IPS-20b (cell line): ENCODE data around the gene PTPA.
"Not testable (repeated sequence)": the region's sequence is repeated elsewhere in the genome, so short reads cannot be mapped to it uniquely, and the experiment has no call there.

ENCODE experiments used
- H3K27ac ChIP-seq: one replicate; pipeline ENCODE4 v1.5.1; 2013; ENCODE audit warnings: low read length
- H3K27me3 ChIP-seq: 2 replicates; pipeline ENCODE4 v1.6.1; 2013; ENCODE audit warnings: mild to moderate bottlenecking, low read length, inconsistent platforms; ENCODE audit not compliant: insufficient read depth
- H3K36me3 ChIP-seq: 2 replicates; pipeline ENCODE4 v1.6.1; 2013; ENCODE audit warnings: low read depth, mild to moderate bottlenecking, inconsistent platforms, low read length, moderate library complexity; ENCODE audit not compliant: insufficient read depth
- H3K4me1 ChIP-seq: 2 replicates; pipeline ENCODE4 v1.6.1; 2013; ENCODE audit warnings: mild to moderate bottlenecking, control low read depth, inconsistent platforms, low read length, moderate library complexity; ENCODE audit not compliant: insufficient read depth
- H3K4me3 ChIP-seq: 2 replicates; pipeline ENCODE4 v1.5.1; 2013; ENCODE audit warnings: mild to moderate bottlenecking, low read length, inconsistent platforms
- H3K9ac ChIP-seq: 2 replicates; pipeline ENCODE4 v1.6.1; 2013; ENCODE audit warnings: low read depth, mild to moderate bottlenecking, inconsistent platforms, low read length, moderate library complexity
- H3K9me3 ChIP-seq: 2 replicates; pipeline ENCODE4 v1.6.1; 2013; ENCODE audit warnings: mild to moderate bottlenecking, low read depth, low read length, inconsistent platforms; ENCODE audit not compliant: insufficient read depth

PTPA gene

GRCh38 chr9:129151469-129151868, 40.3 kb downstream of the PTPA start:
- Histone ChIP-seq H3K4me1 (peaks cover 2% of the 10 kb centered on the region), H3K9me3 (no peaks in the 10 kb centered on the region), H3K4me3 (no peak overlapping the region), H3K9ac (no peak overlapping the region), H3K27me3 (no peaks in the 10 kb centered on the region), H3K27ac (no peak overlapping the region), H3K36me3 (peaks cover 21% of the 10 kb centered on the region; the same call in 1 of the 2 replicates)

- Histone ChIP-seq H3K4me3 (no peak overlapping the region), H3K9ac (no peak overlapping the region; the same call in 1 of the 2 replicates), H3K9me3 (no peaks in the 10 kb centered on the region), H3K36me3 (peaks cover 7% of the 10 kb centered on the region; the same call in 1 of the 2 replicates), H3K27ac (no peak overlapping the region), H3K4me1 (no peaks in the 10 kb centered on the region), H3K27me3 (no peaks in the 10 kb centered on the region)
Measured at GRCh38 chr9:129154866-129155477, 43.8 kb downstream of the PTPA start.

DNA sequence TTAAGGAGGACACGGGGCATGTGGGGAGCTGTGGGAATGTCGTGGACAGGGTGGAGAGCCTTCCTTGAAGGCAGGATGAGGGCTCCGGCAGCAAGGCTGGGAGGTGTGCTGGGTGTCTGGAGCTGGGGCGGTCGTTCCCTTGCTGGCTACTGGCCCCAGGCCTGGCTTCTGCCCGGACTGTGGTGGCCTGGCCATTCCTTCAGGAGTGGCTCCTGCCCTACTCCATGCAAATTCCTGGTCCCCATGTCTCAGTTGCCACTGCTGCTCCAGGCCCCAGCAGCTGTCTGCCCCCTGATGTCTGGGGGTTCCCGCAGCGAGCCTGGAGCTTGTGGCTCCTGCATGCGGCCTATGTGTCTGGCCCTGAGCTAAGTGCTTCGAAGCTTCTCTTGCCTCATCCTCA, 44.9 kb downstream of the PTPA start:
- Histone ChIP-seq H3K27ac (no peak overlapping the region), H3K9me3 (no peaks in the 10 kb centered on the region), H3K4me1 (no peaks in the 10 kb centered on the region), H3K9ac (no peak overlapping the region), H3K27me3 (no peaks in the 10 kb centered on the region), H3K4me3 (no peak overlapping the region), H3K36me3 (peaks cover 7% of the 10 kb centered on the region; the same call in 1 of the 2 replicates)

DNA sequence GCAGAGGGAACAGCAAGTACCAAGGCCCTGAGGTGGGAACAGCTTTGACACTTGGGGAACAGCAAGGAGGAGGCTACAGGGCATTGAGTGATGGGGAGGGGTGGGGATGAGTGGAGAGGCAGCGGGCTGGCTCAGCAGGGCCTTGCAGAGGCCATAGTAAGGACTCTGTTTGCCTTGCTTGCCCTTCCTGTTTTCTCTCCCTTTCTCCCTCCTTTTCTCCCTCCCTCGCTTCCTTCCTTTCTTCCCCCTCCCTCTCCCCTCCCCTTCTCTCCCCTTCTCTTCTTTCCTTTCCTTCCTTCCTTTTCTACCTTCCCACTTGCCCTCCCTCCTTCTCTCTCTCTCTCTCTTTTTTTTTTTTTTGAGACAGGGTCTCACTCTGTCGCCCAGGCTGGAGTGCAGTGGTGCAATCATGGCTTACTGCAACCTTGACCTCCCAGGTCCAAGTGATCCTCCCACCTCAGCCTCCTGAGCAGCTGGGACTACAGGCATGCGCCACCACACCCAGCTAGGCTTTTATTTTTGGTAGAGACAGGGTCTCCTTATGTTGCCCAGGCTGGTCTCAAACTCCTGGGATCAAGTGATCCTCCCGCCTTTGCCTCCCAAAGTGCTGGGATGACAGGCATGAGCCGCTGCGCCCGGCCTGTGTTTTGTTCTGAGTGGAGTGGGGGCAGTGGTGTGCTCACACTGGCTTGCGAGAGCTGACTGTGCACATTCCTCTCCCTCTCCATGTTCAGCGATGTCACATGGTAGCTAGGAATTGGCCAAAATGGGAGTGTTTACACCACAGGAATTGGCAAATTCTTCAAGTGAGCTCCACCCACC, 49.7 kb downstream of the PTPA start:
- peaks cover 4% of the 10 kb centered on the region; the same call in 1 of the 2 replicates for H3K4me1 ChIP-seq
- H3K9ac ChIP-seq: no peak overlapping the region
- no peak overlapping the region for H3K27ac ChIP-seq
- no peaks in the 10 kb centered on the region for H3K27me3 ChIP-seq
- H3K36me3 ChIP-seq: no peaks in the 10 kb centered on the region
- no peaks in the 10 kb centered on the region for H3K9me3 ChIP-seq
- H3K4me3 ChIP-seq: no peak overlapping the region

- no peak overlapping the region for H3K4me3 ChIP-seq
- no peaks in the 10 kb centered on the region for H3K27me3 ChIP-seq
- H3K4me1 ChIP-seq: peaks cover 4% of the 10 kb centered on the region; the same call in 1 of the 2 replicates
- H3K27ac ChIP-seq: no peak overlapping the region
- H3K9me3 ChIP-seq: no peaks in the 10 kb centered on the region
- no peaks in the 10 kb centered on the region for H3K36me3 ChIP-seq
- H3K9ac ChIP-seq: no peak overlapping the region
Measured at GRCh38 chr9:129161534-129161837, 50.3 kb downstream of the PTPA start.

GRCh38 chr9:129162497-129163197, 51.4 kb downstream of the PTPA start:
- no peaks in the 10 kb centered on the region for H3K9me3 ChIP-seq
- no peaks in the 10 kb centered on the region for H3K27me3 ChIP-seq
- H3K4me3 ChIP-seq: no peak overlapping the region
- peaks cover 12% of the 10 kb centered on the region for H3K4me1 ChIP-seq
- no peaks in the 10 kb centered on the region for H3K36me3 ChIP-seq
- no peak overlapping the region for H3K9ac ChIP-seq
- no peak overlapping the region for H3K27ac ChIP-seq

GRCh38 chr9:129163198-129163670, 52.0 kb downstream of the PTPA start:
- not testable (repeated sequence) for H3K27me3 ChIP-seq, H3K9me3 ChIP-seq, H3K36me3 ChIP-seq, H3K9ac ChIP-seq, H3K27ac ChIP-seq, H3K4me3 ChIP-seq
- peaks cover 17% of the 10 kb centered on the region for H3K4me1 ChIP-seq

DNA sequence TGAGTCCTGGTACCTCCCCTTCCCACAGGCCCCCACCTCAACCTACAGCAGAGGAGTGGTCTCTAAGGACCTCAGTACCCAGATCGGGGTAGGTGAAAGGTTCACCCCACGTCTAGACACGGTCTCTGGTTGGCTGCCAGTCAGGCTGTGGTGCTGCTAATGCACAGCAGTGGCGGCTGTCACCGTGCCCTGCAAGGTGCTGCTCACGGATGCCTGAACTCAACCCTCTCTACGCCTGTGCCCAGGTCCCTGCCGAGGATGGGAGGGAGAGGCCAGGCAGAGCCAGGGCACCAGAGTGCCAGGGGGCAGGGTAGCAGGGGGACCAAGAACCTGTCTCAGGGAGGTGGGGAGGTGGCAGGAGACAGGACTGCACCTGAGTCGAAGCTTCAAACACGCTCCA, 52.5 kb downstream of the PTPA start:
- Histone ChIP-seq H3K9ac (no peak overlapping the region), H3K27ac (no peak overlapping the region), H3K9me3 (no peaks in the 10 kb centered on the region), H3K4me1 (peaks cover 17% of the 10 kb centered on the region), H3K27me3 (no peaks in the 10 kb centered on the region), H3K36me3 (no peaks in the 10 kb centered on the region), H3K4me3 (no peak overlapping the region)

- no peaks in the 10 kb centered on the region for H3K27me3 ChIP-seq
- H3K27ac ChIP-seq: no peak overlapping the region
- no peaks in the 10 kb centered on the region for H3K36me3 ChIP-seq
- no peaks in the 10 kb centered on the region for H3K9me3 ChIP-seq
- no peak overlapping the region for H3K4me3 ChIP-seq
- H3K4me1 ChIP-seq: peaks cover 17% of the 10 kb centered on the region
- no peak overlapping the region for H3K9ac ChIP-seq
Measured at GRCh38 chr9:129164246-129164930, 53.2 kb downstream of the PTPA start.

DNA sequence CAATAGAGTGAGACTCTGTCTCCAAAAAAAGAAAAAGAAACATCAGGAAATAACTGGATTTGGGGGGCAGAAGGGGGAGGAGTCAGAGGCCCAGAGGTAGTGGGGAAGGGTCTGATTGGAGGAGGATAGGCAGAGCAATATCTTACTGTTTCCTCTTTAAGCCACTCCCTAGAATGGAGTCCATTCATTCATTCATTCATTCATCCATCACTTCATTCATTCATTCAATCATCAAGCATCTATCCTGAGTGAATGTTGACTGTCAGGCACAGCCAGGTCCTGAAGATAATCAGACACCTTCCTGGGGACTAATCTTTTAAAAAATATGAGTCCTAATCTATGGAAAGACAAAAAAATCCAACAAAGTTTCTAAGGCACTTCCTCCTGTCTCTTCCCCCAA, 54.0 kb downstream of the PTPA start:
- H3K36me3 ChIP-seq: no peaks in the 10 kb centered on the region
- H3K27ac ChIP-seq: no peak overlapping the region
- no peak overlapping the region for H3K9ac ChIP-seq
- H3K4me1 ChIP-seq: peaks cover 17% of the 10 kb centered on the region
- H3K27me3 ChIP-seq: 0 out of 2 replicates have a peak, but pooled peaks cover under 1% of the 10 kb centered on the region
- no peak overlapping the region for H3K4me3 ChIP-seq
- H3K9me3 ChIP-seq: no peaks in the 10 kb centered on the region
